ENCODE data around the gene PARVA.

- no peak for TF ChIP-seq GATA2 (IDR thresholded peaks at IDR 0.05; ENCODE audit: low read depth, low read length)
- no peak for TF ChIP-seq GATA3 (IDR thresholded peaks at IDR 0.05; ENCODE audit: low read depth, low read length)
Measured at GRCh38 chr11:12411393-12411792, 34.0 kb downstream of the PARVA start.
